Kidney (tissue), 14 donors: ENCODE data around the gene SNX5. TPM values are rescaled to one million over a fixed set of nuclear protein-coding genes. Genes with fewer than 3 reads are reported as not detected.

ENCODE experiments used
- DNase-seq, 5 donors: peaks; one replicate each; pipeline ENCODE4 v3.0.0-alpha.2; 2013 to 2020
- FAIRE-seq: peaks from 2 replicates; lab custom pipeline; 2012; peaks lifted over from hg19 to GRCh38; lab: Jason Lieb, UNC
- H3K27ac ChIP-seq, 2 donors: one replicate each; pipeline ENCODE4 v1.7.0; 2013; ENCODE audit warnings: low read depth in 2 of 2, low read length in 2 of 2, inconsistent platforms in 1 of 2
- H3K27me3 ChIP-seq: one replicate; pipeline ENCODE4 v1.7.1; 2013; ENCODE audit warnings: low read length, inconsistent platforms; ENCODE audit not compliant: control insufficient read depth, insufficient read depth
- H3K36me3 ChIP-seq, 3 donors: one replicate each; pipeline versions ENCODE4 v1.7.0 to v1.7.1; 2013; ENCODE audit warnings: low read length in 3 of 3, control low read depth in 1 of 3, inconsistent platforms in 1 of 3; ENCODE audit not compliant: insufficient read depth in 3 of 3, control insufficient read depth in 2 of 3
- H3K4me1 ChIP-seq, 3 donors: one replicate each; pipeline versions ENCODE4 v1.7.0 to v1.7.1; 2013; ENCODE audit warnings: low read length in 3 of 3, inconsistent platforms in 1 of 3, low read depth in 1 of 3; ENCODE audit not compliant: control insufficient read depth in 2 of 3, insufficient read depth in 2 of 3
- H3K4me3 ChIP-seq, 3 donors: one replicate each; pipeline versions ENCODE4 v1.7.0 to v1.8.1; 2013; ENCODE audit warnings: low read length in 3 of 3, control low read depth in 1 of 3, inconsistent platforms in 1 of 3
- H3K9ac ChIP-seq, 3 donors: one replicate each; pipeline versions ENCODE4 v1.7.0 to v1.7.1; 2013; ENCODE audit warnings: low read length in 3 of 3, control low read depth in 1 of 3, inconsistent platforms in 1 of 3
- H3K9me3 ChIP-seq, 3 donors: one replicate each; pipeline versions ENCODE4 v1.7.0 to v1.7.1; 2013; ENCODE audit warnings: low read length in 3 of 3, control low read depth in 1 of 3, inconsistent platforms in 1 of 3; ENCODE audit not compliant: control insufficient read depth in 2 of 3, insufficient read depth in 1 of 3
- CTCF ChIP-seq: IDR thresholded peaks from 3 replicates; pipeline ENCODE4 v1.5.1; 2012; ENCODE audit warnings: mild to moderate bottlenecking, moderate library complexity, borderline replicate concordance; ENCODE audit not compliant: insufficient read depth; ENCODE audit errors: extremely low read depth
- intact Hi-C: fragments of 100-400 bp; cut with DNase I; formaldehyde crosslinking; loops from one replicate; pipeline ENCODE4 v1.11.1; 2022
- polyA plus RNA-seq: library from polyadenylated mRNA; stranded (reverse); fragments of 350-450 nt; fragmentation: Illumina TruSeq; extraction: RNeasy Lipid Tissue Mini Kit (QIAGEN cat#74804); gene quantifications from one replicate; pipeline ENCODE4 v1.2.3, GENCODE V29; 2014; ENCODE audit warnings: low read depth, low replicate concordance; ENCODE audit not compliant: insufficient read depth
- total RNA-seq: library from RNA; stranded (reverse); fragmentation: NEBNext Ultra II Directional; extraction: Animal tissue kit (Norgen Biotek cat#: 25700); gene quantifications from one replicate; pipeline ENCODE4 v1.2.1, GENCODE V29; 2021
- donor health status: control.
- donor health status: control.
- donor health status: control.
- donor health status: control.
- donor health status: control.
- donor health status: DM: yes; HTN: yes; CAD: no.
- donor health status: Normal renal cell carcinoma (clear cell type).

The SNX5 gene
- total and polyA plus RNA-seq, 2 donors from 2014 or later, result 94.9 to 133 TPM

- no peak for TF ChIP-seq CTCF
- intact Hi-C loops, result no loop called here
- peak in 1 of 5 donors; percentile 17 for DNase-seq
- Histone ChIP-seq H3K27me3 (no peaks in the 10 kb centered on the region), H3K4me1 (peaks cover 0 to 43% (median 30%) of the 10 kb centered on the region in 3 donors), H3K4me3 (peak overlapping the region in 1 of 3 donors; percentile 74), H3K27ac (peak overlapping the region; percentile 55 to 81), H3K9me3 (no peaks in the 10 kb centered on the region), H3K9ac (peak overlapping the region in 2 of 3 donors; percentile 13 to 41), H3K36me3 (no peaks in the 10 kb centered on the region)
- no peak for FAIRE-seq
Observed at GRCh38 chr20:17964632-17965031, 4.0 kb downstream of the SNX5 start.

GRCh38 chr20:17964073-17964472, 4.5 kb downstream of the SNX5 start:
- Histone ChIP-seq H3K9ac (peak overlapping the region in 1 of 3 donors; percentile 41), H3K4me1 (peaks cover 3 to 44% (median 34%) of the 10 kb centered on the region in 3 donors), H3K27me3 (no peaks in the 10 kb centered on the region), H3K27ac (peak overlapping the region; percentile 55 to 81), H3K9me3 (no peaks in the 10 kb centered on the region), H3K4me3 (peak overlapping the region in 1 of 3 donors; percentile 74), H3K36me3 (no peaks in the 10 kb centered on the region)
- FAIRE-seq, result no peak
- TF ChIP-seq CTCF, result no peak
- intact Hi-C loops, result no loop called here
- no peak for DNase-seq

- no peaks in the 10 kb centered on the region for H3K27me3 ChIP-seq
- H3K4me1 ChIP-seq, result peaks cover 9 to 52% (median 42%) of the 10 kb centered on the region in 3 donors
- H3K9me3 ChIP-seq, result no peaks in the 10 kb centered on the region
- no peak for DNase-seq
- intact Hi-C loops, result no loop called here
- H3K9ac ChIP-seq, result no peak overlapping the region
- TF ChIP-seq CTCF, result no peak
- no peak overlapping the region for H3K4me3 ChIP-seq
- no peak overlapping the region for H3K27ac ChIP-seq
- H3K36me3 ChIP-seq, result no peaks in the 10 kb centered on the region
- no peak for FAIRE-seq
Observed at GRCh38 chr20:17963114-17963897, 5.3 kb downstream of the SNX5 start.
